Thyroid gland (tissue), 4 donors: Measurements from ENCODE around the gene NCKAP5. TPM values are rescaled to one million over a fixed set of nuclear protein-coding genes. Genes with fewer than 3 reads are reported as not detected.

Source experiments
- DNase-seq, 2 donors: peaks; one replicate each; pipeline ENCODE4 v3.0.0-alpha.2; 2019
- H3K27ac ChIP-seq, 3 donors: fragments of 200-600 bp; sonication (generic); 1 replicate in 2 of 3; 2 replicates in 1 of 3; pipeline ENCODE4 v1.5.1; 2016 to 2019; ENCODE audit warnings: mild to moderate bottlenecking in 1 of 3, moderate library complexity in 1 of 3
- H3K27me3 ChIP-seq: fragments of 200-600 bp; sonication (generic); one replicate; pipeline ENCODE4 v1.5.1; 2019
- H3K36me3 ChIP-seq, 2 donors: fragments of 200-600 bp; sonication (generic); one replicate each; pipeline ENCODE4 v1.5.1; 2016 to 2019
- H3K4me1 ChIP-seq, 2 donors: fragments of 200-600 bp; sonication (generic); one replicate each; pipeline ENCODE4 v1.5.1; 2017 to 2019
- H3K4me3 ChIP-seq, 3 donors: fragments of 200-600 bp; sonication (generic); replicated peaks in 1 of 3; 1 replicate in 2 of 3; 2 replicates in 1 of 3; pipeline ENCODE4 v1.5.1; 2016; ENCODE audit warnings: mild to moderate bottlenecking in 1 of 3
- H3K9me3 ChIP-seq: fragments of 200-600 bp; sonication (generic); one replicate; pipeline ENCODE4 v1.5.1; 2017
- CTCF ChIP-seq, 6 experiments: fragments of 200-600 bp in 3 of 6; fragments of 450-650 bp in 3 of 6; sonication (generic) in 3 of 6; IDR thresholded peaks; one replicate each; pipeline ENCODE4 v1.5.1; 2016 to 2019; ENCODE audit warnings: antibody characterized with exemption in 6 of 6, mild to moderate bottlenecking in 2 of 6, inconsistent platforms in 1 of 6, moderate library complexity in 1 of 6
- POLR2A ChIP-seq, 2 donors: fragments of 450-650 bp; IDR thresholded peaks; one replicate each; pipeline ENCODE4 v1.6.1; 2017; ENCODE audit warnings: antibody characterized with exemption in 2 of 2, mild to moderate bottlenecking in 2 of 2, moderate library complexity in 1 of 2
- WGBS, 2 donors: methylation state at CpG; one replicate each; pipeline ENCODE4 v1.1.5; 2017; 5-methylcytosine and 5-hydroxymethylcytosine counted together
- intact Hi-C: fragments of 100-400 bp; cut with DNase I; formaldehyde crosslinking; loops from one replicate; pipeline ENCODE4 v1.15.1; 2023
- total RNA-seq, 4 donors: library from RNA; depleted of rRNA; stranded (reverse); fragments of >200 nt; gene quantifications; one replicate each; pipeline ENCODE4 v1.2.3, GENCODE V29; 2016

The NCKAP5 gene
- total RNA-seq, 4 donors from 2014 or later = 0.45 to 1.2 (median 0.76) TPM

GRCh38 chr2:133163111-133163510, 405.2 kb downstream of the NCKAP5 start:
- TF ChIP-seq CTCF (IDR thresholded peaks at IDR 0.05) = no peak
- no peak for TF ChIP-seq POLR2A (IDR thresholded peaks at IDR 0.05)
- intact Hi-C loops = no loop called here
- no peaks in the 10 kb centered on the region for H3K4me1 ChIP-seq
- no peaks in the 10 kb centered on the region for H3K36me3 ChIP-seq
- WGBS, 2 donors = 80 to 88% methylated on average over 4 of the region's 4 CpGs
- no peak for DNase-seq
- H3K27me3 ChIP-seq = no peaks in the 10 kb centered on the region
- H3K4me3 ChIP-seq = no peak overlapping the region
- no peaks in the 10 kb centered on the region for H3K9me3 ChIP-seq
- no peak overlapping the region for H3K27ac ChIP-seq

GRCh38 chr2:133158442-133158841, 409.8 kb downstream of the NCKAP5 start:
- no peak for DNase-seq
- Histone ChIP-seq H3K27me3 (no peaks in the 10 kb centered on the region), H3K4me1 (no peaks in the 10 kb centered on the region), H3K4me3 (no peak overlapping the region), H3K27ac (no peak overlapping the region), H3K9me3 (no peaks in the 10 kb centered on the region), H3K36me3 (no peaks in the 10 kb centered on the region)
- TF ChIP-seq POLR2A (IDR thresholded peaks at IDR 0.05) (no peak), CTCF (IDR thresholded peaks at IDR 0.05) (no peak)
- intact Hi-C loops = no loop called here

GRCh38 chr2:133158024-133158423, 410.2 kb downstream of the NCKAP5 start:
- 51 to 92% methylated on average over 1 of the region's 1 CpG for WGBS, 2 donors
- Histone ChIP-seq H3K27ac (no peak overlapping the region), H3K4me1 (no peaks in the 10 kb centered on the region), H3K4me3 (no peak overlapping the region), H3K27me3 (no peaks in the 10 kb centered on the region), H3K36me3 (no peaks in the 10 kb centered on the region), H3K9me3 (no peaks in the 10 kb centered on the region)
- DNase-seq = no peak
- TF ChIP-seq POLR2A (IDR thresholded peaks at IDR 0.05) (no peak), CTCF (IDR thresholded peaks at IDR 0.05) (no peak)
- intact Hi-C loops = no loop called here

- Histone ChIP-seq H3K27me3 (no peaks in the 10 kb centered on the region), H3K4me3 (no peak overlapping the region), H3K4me1 (no peaks in the 10 kb centered on the region), H3K36me3 (no peaks in the 10 kb centered on the region), H3K9me3 (no peaks in the 10 kb centered on the region), H3K27ac (no peak overlapping the region)
- DNase-seq = no peak
- WGBS, 2 donors = 91 to 93% methylated on average over 3 of the region's 3 CpGs
- intact Hi-C loops = no loop called here
- TF ChIP-seq POLR2A (IDR thresholded peaks at IDR 0.05) (no peak), CTCF (IDR thresholded peaks at IDR 0.05) (no peak)
Observed at GRCh38 chr2:133157141-133157540, 411.1 kb downstream of the NCKAP5 start.

GRCh38 chr2:133152801-133153200, 415.5 kb downstream of the NCKAP5 start:
- H3K4me3 ChIP-seq = no peak overlapping the region
- 74 to 75% methylated on average over 1 of the region's 1 CpG for WGBS, 2 donors
- DNase-seq = no peak
- H3K36me3 ChIP-seq = no peaks in the 10 kb centered on the region
- H3K4me1 ChIP-seq = no peaks in the 10 kb centered on the region
- H3K27me3 ChIP-seq = no peaks in the 10 kb centered on the region
- intact Hi-C loops = no loop called here
- H3K9me3 ChIP-seq = no peaks in the 10 kb centered on the region
- no peak overlapping the region for H3K27ac ChIP-seq
- TF ChIP-seq CTCF (IDR thresholded peaks at IDR 0.05) (no peak), POLR2A (IDR thresholded peaks at IDR 0.05) (no peak)
